ENCODE results near the gene CYP4F3. TPM values are rescaled to one million over a fixed set of nuclear protein-coding genes. Genes with fewer than 3 reads are reported as not detected.

CYP4F3 gene
- total and polyA plus RNA-seq, 2 of the 13 experiments (the other 11 are each of a cell fraction or from before 2014, with no cell fraction given) = 17.8 to 22.8 TPM

DNA sequence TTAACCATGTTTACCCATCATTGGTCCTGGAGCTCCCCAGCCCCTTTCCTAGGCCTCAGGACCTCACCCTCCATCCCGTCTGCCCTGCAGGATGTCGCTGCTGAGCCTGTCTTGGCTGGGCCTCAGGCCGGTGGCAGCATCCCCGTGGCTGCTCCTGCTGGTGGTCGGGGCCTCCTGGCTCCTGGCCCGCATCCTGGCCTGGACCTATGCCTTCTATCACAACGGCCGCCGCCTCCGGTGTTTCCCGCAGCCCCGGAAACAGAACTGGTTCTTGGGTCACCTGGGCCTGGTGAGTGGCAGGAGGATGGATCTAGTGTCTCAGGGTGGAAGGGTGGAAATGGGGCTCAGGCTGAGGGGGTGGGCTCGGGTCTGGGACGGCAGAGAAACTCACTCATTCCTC lies 25.2 kb upstream of the CYP4F3 start (continued):
- TF ChIP-seq ZNF749 (CRISPR knock-in tag; IDR thresholded peaks at IDR 0.05; ENCODE audit: borderline replicate concordance) (no peak), GATAD2A (CRISPR knock-in tag; IDR thresholded peaks at IDR 0.05) (no peak)

DNA sequence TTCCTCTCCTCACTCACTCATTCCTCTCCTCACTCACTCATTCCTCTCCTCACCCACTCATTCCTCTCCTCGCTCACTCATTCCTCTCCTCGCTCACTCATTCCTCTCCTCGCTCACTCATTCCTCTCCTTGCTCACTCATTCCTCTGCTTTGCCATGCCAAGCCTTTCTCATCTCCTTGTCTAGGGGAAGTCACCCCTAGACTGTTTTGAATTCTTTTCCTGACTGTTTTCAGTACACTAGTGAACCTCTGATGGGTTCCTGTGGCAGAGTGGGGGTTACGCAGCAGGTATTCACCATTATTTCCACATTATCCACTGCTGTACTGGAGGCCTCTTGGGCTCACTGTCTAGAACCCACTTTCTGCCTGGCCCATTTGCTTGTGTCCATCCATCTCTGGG lies 24.5 kb upstream of the CYP4F3 start:
- Histone ChIP-seq H3K9ac (ENCODE audit: insufficient read depth, low read depth, low read length) (no peak overlapping the region), H3K4me2 (ENCODE audit: low read depth, low read length) (no peak overlapping the region), H3K4me3 (replicated peaks in 1 of 3; ENCODE audit: insufficient read depth in 1 of 3, low read depth in 2 of 3, low read length in 3 of 3) (no peak overlapping the region), H3K27ac (ENCODE audit: extremely low read length, insufficient read depth, low read length) (no peak overlapping the region), H3K27me3 (ENCODE audit: control insufficient read depth in 1 of 2, insufficient read depth in 2 of 2, low read length in 2 of 2) (no peaks in the 10 kb centered on the region; a peak in 1 of 5 replicates), H3K4me1 (ENCODE audit: insufficient read depth, low read length) (no peaks in the 10 kb centered on the region), H3K9me3 (ENCODE audit: low read length) (no peaks in the 10 kb centered on the region), H2AFZ (ENCODE audit: low read length) (no peak overlapping the region), H3K79me2 (ENCODE audit: insufficient read depth, low read length) (no peaks in the 10 kb centered on the region), H3K36me3 (replicated peaks in 1 of 2; ENCODE audit: control insufficient read depth in 1 of 2, insufficient read depth in 2 of 2, low read length in 2 of 2) (no peaks in the 10 kb centered on the region), H4K20me1 (ENCODE audit: insufficient read depth, low read length) (no peaks in the 10 kb centered on the region)
- intact Hi-C loops (cut with micrococcal nuclease; ENCODE audit: unreplicated experiment) (no loop called here), in situ Hi-C loops (cut with HindIII; ENCODE audit: extremely low pct_ligation_motif_present, low pct_unique_long_range_greater_than_20kb) (no loop called here)
- no TSS peak for BruUV-seq (replicated peaks)
- DNase-seq (ENCODE audit: low spot score) (no peak), ATAC-seq (no peak), FAIRE-seq (no peak)
- 40% methylated on average over 4 of the region's 4 CpGs for WGBS (ENCODE audit: low lambda C conversion rate)
- no peak for TF ChIP-seq PHF20 (CRISPR knock-in tag; IDR thresholded peaks at IDR 0.05)
- no peak for TF ChIP-seq ZNF629 (CRISPR knock-in tag; conservative IDR thresholded peaks at IDR 0.05)
- TF ChIP-seq ZKSCAN8 (CRISPR knock-in tag; IDR thresholded peaks at IDR 0.05; ENCODE audit: borderline replicate concordance) = no peak
- no peak for TF ChIP-seq BRD4 (CRISPR knock-in tag; IDR thresholded peaks at IDR 0.05)
- no peak for TF ChIP-seq PLRG1 (conservative IDR thresholded peaks at IDR 0.05)
- no peak for TF ChIP-seq PAF1 (CRISPR knock-in tag; IDR thresholded peaks at IDR 0.05)
- TF ChIP-seq NFKB2 (CRISPR knock-in tag; IDR thresholded peaks at IDR 0.05; ENCODE audit: borderline replicate concordance) = no peak
- no peak for TF ChIP-seq HIVEP1 (CRISPR knock-in tag; IDR thresholded peaks at IDR 0.05)
- TF ChIP-seq ZNF652 (CRISPR knock-in tag; IDR thresholded peaks at IDR 0.05; ENCODE audit: borderline replicate concordance, low read depth) = no peak
- TF ChIP-seq, protein P1, sequence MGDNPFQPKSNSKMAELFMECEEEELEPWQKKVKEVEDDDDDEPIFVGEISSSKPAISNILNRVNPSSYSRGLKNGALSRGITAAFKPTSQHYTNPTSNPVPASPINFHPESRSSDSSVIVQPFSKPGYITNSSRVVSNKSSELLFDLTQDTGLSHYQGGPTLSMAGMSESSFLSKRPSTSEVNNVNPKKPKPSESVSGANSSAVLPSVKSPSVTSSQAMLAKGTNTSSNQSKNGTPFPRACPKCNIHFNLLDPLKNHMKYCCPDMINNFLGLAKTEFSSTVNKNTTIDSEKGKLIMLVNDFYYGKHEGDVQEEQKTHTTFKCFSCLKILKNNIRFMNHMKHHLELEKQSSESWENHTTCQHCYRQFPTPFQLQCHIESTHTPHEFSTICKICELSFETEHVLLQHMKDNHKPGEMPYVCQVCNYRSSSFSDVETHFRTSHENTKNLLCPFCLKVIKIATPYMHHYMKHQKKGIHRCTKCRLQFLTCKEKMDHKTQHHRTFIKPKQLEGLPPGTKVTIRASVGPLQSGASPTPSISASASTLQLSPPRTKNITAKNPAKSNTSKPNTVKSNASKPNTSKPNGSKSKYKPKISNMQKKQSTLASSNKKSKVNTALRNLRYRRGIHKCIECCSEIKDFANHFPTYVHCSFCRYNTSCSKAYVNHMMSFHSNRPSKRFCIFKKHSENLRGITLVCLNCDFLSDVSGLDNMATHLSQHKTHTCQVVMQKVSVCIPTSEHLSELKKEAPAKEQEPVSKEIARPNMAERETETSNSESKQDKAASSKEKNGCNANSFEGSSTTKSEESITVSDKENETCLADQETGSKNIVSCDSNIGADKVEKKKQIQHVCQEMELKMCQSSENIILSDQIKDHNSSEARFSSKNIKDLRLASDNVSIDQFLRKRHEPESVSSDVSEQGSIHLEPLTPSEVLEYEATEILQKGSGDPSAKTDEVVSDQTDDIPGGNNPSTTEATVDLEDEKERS (CRISPR knock-in tag; IDR thresholded peaks at IDR 0.05) = no peak
- TF ChIP-seq, protein P2, sequence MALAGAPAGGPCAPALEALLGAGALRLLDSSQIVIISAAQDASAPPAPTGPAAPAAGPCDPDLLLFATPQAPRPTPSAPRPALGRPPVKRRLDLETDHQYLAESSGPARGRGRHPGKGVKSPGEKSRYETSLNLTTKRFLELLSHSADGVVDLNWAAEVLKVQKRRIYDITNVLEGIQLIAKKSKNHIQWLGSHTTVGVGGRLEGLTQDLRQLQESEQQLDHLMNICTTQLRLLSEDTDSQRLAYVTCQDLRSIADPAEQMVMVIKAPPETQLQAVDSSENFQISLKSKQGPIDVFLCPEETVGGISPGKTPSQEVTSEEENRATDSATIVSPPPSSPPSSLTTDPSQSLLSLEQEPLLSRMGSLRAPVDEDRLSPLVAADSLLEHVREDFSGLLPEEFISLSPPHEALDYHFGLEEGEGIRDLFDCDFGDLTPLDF (CRISPR knock-in tag; IDR thresholded peaks at IDR 0.05) = no peak
- TF ChIP-seq ZNF337 (CRISPR knock-in tag; IDR thresholded peaks at IDR 0.05; ENCODE audit: borderline replicate concordance, low read depth) = no peak
- TF ChIP-seq, protein P3, sequence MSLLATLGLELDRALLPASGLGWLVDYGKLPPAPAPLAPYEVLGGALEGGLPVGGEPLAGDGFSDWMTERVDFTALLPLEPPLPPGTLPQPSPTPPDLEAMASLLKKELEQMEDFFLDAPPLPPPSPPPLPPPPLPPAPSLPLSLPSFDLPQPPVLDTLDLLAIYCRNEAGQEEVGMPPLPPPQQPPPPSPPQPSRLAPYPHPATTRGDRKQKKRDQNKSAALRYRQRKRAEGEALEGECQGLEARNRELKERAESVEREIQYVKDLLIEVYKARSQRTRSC (CRISPR knock-in tag; IDR thresholded peaks at IDR 0.05; ENCODE audit: low read depth) = no peak
- TF ChIP-seq ZNF782 (CRISPR knock-in tag; IDR thresholded peaks at IDR 0.05; ENCODE audit: borderline replicate concordance) = no peak
- TF ChIP-seq ZNF441 (CRISPR knock-in tag; IDR thresholded peaks at IDR 0.05; ENCODE audit: borderline replicate concordance) = no peak
- TF ChIP-seq TOPORS (CRISPR knock-in tag; IDR thresholded peaks at IDR 0.05) = no peak
- no peak for TF ChIP-seq MAFF (IDR thresholded peaks at IDR 0.05; ENCODE audit: low read depth, low read length)
- TF ChIP-seq NFATC3 (CRISPR knock-in tag; IDR thresholded peaks at IDR 0.05) = no peak
- TF ChIP-seq ADNP (CRISPR knock-in tag; IDR thresholded peaks at IDR 0.05) = no peak
- ChIA-PET POLR2A (no interaction called here), CTCF (ENCODE audit: low intra/inter-chr PET ratio, low total read pairs) (no interaction called here)

Measured in HepG2 (cell line).